Measurements from ENCODE around the gene BBC3. TPM values are rescaled to one million over a fixed set of nuclear protein-coding genes. Genes with fewer than 3 reads are reported as not detected.

Gene BBC3
- polyA plus RNA-seq, 1 donor from 2014 or later = 15.6 TPM

- no peak for TF ChIP-seq TAF1 (IDR thresholded peaks at IDR 0.05; ENCODE audit: low read depth)
- TF ChIP-seq REST (IDR thresholded peaks at IDR 0.05; ENCODE audit: borderline replicate concordance) = peak; percentile 58
- TF ChIP-seq EZH2 (IDR thresholded peaks at IDR 0.05; ENCODE audit: borderline replicate concordance, insufficient read depth, low read length, poor library complexity, severe bottlenecking) = no peak
- no peak for TF ChIP-seq MXI1 (conservative IDR thresholded peaks at IDR 0.05; ENCODE audit: poor library complexity, severe bottlenecking)
- TF ChIP-seq CTCF (IDR thresholded peaks at IDR 0.05; ENCODE audit: poor library complexity, severe bottlenecking) = peak; percentile 56
- TF ChIP-seq EP300 (conservative IDR thresholded peaks at IDR 0.05; ENCODE audit: poor library complexity, severe bottlenecking) = peak; percentile 44
- no peak for TF ChIP-seq RAD21 (conservative IDR thresholded peaks at IDR 0.05)
- peak; percentile 95 for TF ChIP-seq POLR2AphosphoS5 (IDR thresholded peaks at IDR 0.05)
- no peak for TF ChIP-seq SMC3 (conservative IDR thresholded peaks at IDR 0.05; ENCODE audit: poor library complexity)
- H3K4me3 ChIP-seq (ENCODE audit: low read length) = peak overlapping the region; percentile 67
- peak overlapping the region; percentile 78 for H3K27ac ChIP-seq (ENCODE audit: low read length)
Measured at GRCh38 chr19:47225746-47226425, 5.1 kb downstream of the BBC3 start.

GRCh38 chr19:47221890-47222289 is 9.1 kb downstream of the BBC3 start:
- no peak overlapping the region for H3K4me3 ChIP-seq (ENCODE audit: low read length)
- H3K79me2 ChIP-seq (replicated peaks; ENCODE audit: insufficient read depth, low read length) = no peaks in the 10 kb centered on the region
- H3K9me3 ChIP-seq (ENCODE audit: low read length) = no peaks in the 10 kb centered on the region
- H3K27me3 ChIP-seq (ENCODE audit: insufficient read depth, low read depth, low read length) = no peaks in the 10 kb centered on the region
- TF ChIP-seq EZH2 (IDR thresholded peaks at IDR 0.05; ENCODE audit: borderline replicate concordance, insufficient read depth, low read length, poor library complexity, severe bottlenecking) (no peak), TAF1 (IDR thresholded peaks at IDR 0.05; ENCODE audit: low read depth) (no peak), EP300 (conservative IDR thresholded peaks at IDR 0.05; ENCODE audit: poor library complexity, severe bottlenecking) (no peak)
- H3K27ac ChIP-seq (ENCODE audit: low read length) = no peak overlapping the region
- H2AFZ ChIP-seq (ENCODE audit: low read depth, low read length) = no peak overlapping the region
- H3F3A ChIP-seq (ENCODE audit: insufficient read depth, low read length, poor library complexity, severe bottlenecking) = no peaks in the 10 kb centered on the region
- H3K9ac ChIP-seq (ENCODE audit: low read length) = no peak overlapping the region
- H3K36me3 ChIP-seq (ENCODE audit: insufficient read depth, low read length) = no peaks in the 10 kb centered on the region
- no peaks in the 10 kb centered on the region for H4K20me1 ChIP-seq (ENCODE audit: insufficient read depth)
- H3K4me2 ChIP-seq (ENCODE audit: low read length) = no peak overlapping the region
- no peaks in the 10 kb centered on the region for H3K9me2 ChIP-seq (ENCODE audit: insufficient read depth, low read length)

More at GRCh38 chr19:47225746-47226425, 5.1 kb downstream of the BBC3 start:
- H3K9ac ChIP-seq (ENCODE audit: low read length) = peak overlapping the region; percentile 84
- H3K9me3 ChIP-seq (ENCODE audit: low read length) = no peaks in the 10 kb centered on the region
- H3K27me3 ChIP-seq (ENCODE audit: insufficient read depth, low read depth, low read length) = no peaks in the 10 kb centered on the region
- no peaks in the 10 kb centered on the region for H4K20me1 ChIP-seq (ENCODE audit: insufficient read depth)
- no peaks in the 10 kb centered on the region for H3F3A ChIP-seq (ENCODE audit: insufficient read depth, low read length, poor library complexity, severe bottlenecking)
- H3K36me3 ChIP-seq (ENCODE audit: insufficient read depth, low read length) = no peaks in the 10 kb centered on the region
- no peaks in the 10 kb centered on the region for H3K79me2 ChIP-seq (replicated peaks; ENCODE audit: insufficient read depth, low read length)
- no peaks in the 10 kb centered on the region for H3K9me2 ChIP-seq (ENCODE audit: insufficient read depth, low read length)
- peak overlapping the region; percentile 34 for H2AFZ ChIP-seq (ENCODE audit: low read depth, low read length)
- peak overlapping the region; percentile 68 for H3K4me2 ChIP-seq (ENCODE audit: low read length)

Data from neural cell (in vitro differentiated cells).